ENCODE results near the gene DLGAP1.
A peak's percentile ranks its signal among the peaks of the same experiment; 100 is the strongest.

DLGAP1 gene

DNA sequence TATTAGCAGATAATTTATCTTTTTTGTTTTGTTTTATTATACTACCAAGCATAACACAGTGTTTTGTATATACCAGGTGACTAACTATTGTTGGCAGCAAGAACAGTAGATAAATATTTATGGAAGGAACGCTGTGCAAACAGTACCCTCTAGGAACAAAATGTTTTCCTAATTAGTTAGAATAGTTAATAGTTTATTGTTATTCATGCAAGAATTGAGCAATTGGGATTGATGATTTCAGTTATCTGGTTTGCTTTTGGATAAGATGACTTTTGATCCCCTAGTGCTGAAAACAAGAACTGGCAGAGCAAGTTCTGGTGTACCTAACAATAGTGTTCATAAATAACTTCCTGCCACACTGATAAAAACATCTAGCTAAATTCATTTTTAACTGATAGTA is 681.8 kb downstream of the DLGAP1 start:
- no peak for DNase-seq (ENCODE audit: low spot score)

DNA sequence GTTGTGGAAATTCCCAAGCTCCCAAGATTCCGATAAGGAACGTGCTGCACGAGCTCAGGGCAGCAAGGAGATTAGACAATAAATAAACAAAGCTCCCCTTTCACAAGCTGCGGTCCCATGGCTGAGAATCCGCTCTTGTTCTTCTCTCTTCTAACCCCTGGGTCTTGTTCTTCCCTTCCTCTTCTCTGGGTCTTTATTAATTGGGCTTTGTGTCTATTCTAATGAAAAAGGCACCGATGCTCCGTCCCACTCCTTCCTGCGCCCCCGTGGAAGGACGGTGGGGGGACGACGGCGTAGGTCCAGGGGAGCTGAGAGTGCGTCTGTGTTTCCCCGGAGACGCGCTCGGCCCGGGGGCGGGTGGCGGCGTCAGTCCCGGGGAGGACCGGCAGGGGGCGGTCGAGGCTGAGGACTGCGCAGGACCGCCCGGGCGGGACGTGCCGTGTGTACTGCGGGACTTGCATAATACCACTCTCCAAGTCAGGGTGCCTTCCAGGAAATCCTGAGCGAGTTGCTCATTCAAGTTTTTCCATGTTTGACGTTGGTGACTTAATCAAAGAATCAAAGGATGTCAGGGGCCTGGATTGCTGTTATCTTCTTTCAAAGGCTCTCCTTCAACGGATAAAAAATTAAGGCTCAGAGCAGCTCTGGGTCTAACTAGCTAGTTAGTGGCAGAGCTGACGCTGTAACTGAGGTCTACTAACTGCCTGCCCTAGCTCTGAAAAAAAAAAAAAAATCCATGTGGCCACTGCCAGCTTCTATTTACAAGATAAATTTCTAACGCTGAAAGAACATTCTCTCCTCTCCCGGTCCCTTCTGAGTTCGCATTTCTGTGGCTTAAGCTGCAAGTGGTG is 683.8 kb downstream of the DLGAP1 start:
- peak; percentile 84 for DNase-seq (ENCODE audit: low spot score)

GRCh38 chr18:3761266-3761665 is 693.8 kb downstream of the DLGAP1 start:
- DNase-seq (ENCODE audit: low spot score): no peak

DNA sequence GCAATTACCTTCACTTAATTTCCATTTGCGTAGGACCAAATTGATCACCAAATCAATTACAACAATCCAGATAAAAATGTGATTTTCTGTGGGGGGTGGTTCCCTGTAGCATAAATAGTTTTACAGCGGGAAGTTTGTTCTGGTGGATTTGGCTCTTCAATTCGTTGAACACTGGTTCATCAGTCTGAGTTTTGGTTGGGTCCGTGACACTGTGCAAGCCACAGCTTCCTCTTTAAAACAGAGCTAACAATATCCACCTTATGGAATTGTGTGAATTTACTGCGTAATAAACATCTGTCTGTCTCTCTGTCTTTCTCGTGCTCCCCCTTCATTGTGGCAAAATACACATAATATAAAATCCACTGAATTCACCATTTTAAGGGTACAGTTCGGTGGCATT is 694.4 kb downstream of the DLGAP1 start:
- no peak for DNase-seq (ENCODE audit: low spot score)

DNA sequence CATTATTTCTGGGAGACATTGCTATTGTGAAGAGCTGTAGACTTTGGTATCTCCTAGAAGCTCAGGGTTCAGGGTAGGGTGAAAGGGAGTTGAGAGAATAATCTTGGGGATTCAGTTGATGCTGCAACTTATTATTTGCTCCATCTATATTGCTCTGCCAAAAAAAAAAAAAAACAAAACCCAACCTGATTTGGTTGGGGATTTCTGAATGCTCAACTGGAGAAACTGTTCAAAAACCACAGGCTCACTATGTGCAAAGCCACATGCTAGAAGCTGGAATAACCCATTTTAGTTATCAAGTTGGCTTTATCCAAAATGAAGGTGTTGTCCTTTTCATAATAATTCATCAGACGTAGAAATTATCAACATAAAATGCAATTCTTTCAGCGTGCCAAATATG is 696.0 kb downstream of the DLGAP1 start:
- DNase-seq (ENCODE audit: low spot score): no peak

DNA sequence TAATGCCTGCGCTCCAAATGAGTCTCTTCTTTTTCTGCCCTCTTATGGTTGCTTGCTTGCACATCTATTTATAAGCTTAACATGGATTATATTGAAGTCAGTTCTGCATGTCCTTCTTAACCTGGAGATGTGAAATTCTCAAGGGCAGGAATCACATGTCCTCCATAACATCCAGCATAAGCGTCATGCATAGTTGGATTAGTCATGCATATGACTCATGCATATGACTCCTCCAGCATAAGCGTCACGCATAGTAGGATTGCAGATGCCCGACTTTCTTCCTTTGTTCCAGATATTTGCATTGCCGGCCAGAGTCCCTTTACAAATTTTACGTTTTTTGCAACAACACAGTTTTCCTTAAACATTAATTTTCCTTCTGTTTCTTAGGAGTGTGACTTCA is 696.6 kb downstream of the DLGAP1 start:
- DNase-seq (ENCODE audit: low spot score): no peak

DNA sequence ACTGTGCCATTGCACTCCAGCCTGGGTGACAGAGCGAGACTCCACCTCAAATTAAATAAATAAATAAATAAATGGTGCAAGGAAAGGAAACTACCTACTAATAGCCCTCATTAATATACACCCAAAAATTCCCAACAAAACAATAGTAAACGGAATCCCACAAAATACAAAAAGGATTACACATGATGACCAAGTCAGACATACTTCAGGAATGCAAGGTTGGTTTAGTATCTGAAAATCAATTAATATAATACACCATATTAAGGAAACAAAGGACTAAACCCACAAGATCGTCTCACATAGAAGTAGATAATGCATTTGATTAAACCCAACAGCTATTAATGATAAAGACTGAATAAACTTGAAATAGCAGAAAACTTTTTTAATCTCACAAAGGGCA is 697.7 kb downstream of the DLGAP1 start:
- DNase-seq (ENCODE audit: low spot score): no peak

- DNase-seq (ENCODE audit: low spot score): no peak
Measured at GRCh38 chr18:3753106-3753505, 702.0 kb downstream of the DLGAP1 start.

- no peak for DNase-seq (ENCODE audit: low spot score)
Measured at GRCh38 chr18:3748086-3748485, 707.0 kb downstream of the DLGAP1 start.

GRCh38 chr18:3747176-3747973 is 707.7 kb downstream of the DLGAP1 start:
- no peak for DNase-seq (ENCODE audit: low spot score)

- no peak for DNase-seq (ENCODE audit: low spot score)
Measured at GRCh38 chr18:3742541-3742940, 712.6 kb downstream of the DLGAP1 start.

- no peak for DNase-seq (ENCODE audit: low spot score)
Measured at GRCh38 chr18:3741333-3741732, 713.8 kb downstream of the DLGAP1 start.

DNA sequence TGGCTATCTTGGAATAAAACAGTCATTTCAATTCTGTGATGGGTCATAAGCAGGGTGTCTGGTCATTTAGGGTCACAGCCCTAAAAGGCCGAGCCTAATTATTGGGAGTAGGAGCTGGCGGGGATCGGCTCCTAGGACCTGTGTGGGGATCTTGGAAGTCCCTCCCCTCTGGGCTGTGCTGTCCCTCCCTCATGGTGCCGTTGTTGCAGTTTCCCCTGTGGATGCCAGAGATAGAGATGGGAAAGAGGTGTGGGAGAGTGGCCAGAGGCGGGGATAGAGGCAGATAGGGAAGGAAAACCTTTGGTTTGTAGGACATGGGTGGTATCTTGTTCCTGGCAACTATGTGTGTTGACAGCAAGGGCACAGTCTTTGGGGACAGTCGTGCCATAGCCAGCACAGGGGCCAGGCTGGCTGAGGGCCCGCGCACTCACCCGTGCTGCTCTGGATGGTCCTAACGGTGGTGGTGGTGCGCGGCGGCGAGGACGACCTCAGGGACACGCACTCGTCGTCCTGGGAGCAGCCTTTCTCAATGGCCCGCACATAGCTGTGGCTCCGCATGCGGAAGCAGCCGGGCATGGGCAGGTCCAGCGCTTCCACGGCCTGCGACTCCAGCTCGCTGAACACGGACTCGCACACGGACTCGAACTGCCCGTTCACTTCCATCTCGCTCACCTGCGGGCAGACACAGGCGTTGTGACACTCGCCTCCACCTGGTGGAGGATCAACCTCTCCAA is 726.2 kb downstream of the DLGAP1 start:
- no peak for DNase-seq (ENCODE audit: low spot score)

- no peak for DNase-seq (ENCODE audit: low spot score)
Measured at GRCh38 chr18:3727274-3727673, 727.8 kb downstream of the DLGAP1 start.

DNA sequence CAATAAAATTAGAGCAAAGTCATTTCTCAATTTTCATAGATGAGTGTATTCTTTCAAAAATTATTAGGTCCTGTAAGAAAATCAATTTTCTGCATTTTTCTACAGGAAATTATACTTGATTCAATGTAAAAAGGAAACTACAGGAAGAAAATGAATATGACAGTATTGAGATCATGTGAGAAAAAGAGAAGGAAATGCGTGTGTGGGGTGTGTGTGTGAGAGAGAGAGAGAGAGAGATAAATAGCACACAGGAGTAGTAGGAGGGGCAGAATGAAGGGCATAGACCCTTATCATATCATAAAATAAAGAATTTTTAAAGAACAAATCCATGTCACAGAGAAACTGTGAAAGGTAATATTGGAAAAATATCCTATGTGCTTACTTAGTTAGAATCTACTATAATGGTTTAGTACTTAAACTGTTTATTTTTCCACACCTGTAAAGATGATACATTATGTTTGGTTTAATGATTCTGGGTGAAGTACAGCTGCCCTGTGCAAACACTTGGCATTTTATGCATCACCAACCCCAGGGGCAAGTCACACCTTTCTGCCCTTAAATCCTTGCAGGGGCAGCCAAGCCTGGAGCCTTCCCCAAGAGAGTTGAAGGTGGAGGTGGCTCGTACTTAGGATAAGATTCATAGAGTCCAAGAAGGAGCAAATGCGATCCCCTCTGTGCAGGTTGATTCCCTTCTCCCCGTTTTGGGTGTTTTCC is 728.7 kb downstream of the DLGAP1 start:
- DNase-seq (ENCODE audit: low spot score): no peak

DNA sequence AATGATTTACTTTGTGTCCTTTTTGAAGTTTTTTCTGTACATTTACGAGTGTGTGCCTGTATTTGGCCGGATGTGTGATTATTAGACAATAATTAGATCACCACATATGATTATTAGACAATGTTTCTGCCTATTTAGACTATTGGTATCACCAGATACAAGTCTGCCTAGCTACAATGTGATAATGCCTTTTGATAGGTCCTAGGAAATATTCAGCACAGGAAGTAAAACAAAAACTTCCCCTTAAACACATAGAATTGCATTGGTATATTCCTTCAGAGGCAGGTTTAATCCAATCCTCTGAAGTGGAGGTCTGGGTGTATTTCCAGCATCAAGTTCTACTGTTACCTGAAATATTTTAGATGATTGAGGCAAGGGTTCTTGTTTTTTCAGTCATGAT is 730.0 kb downstream of the DLGAP1 start:
- DNase-seq (ENCODE audit: low spot score): no peak

DNA sequence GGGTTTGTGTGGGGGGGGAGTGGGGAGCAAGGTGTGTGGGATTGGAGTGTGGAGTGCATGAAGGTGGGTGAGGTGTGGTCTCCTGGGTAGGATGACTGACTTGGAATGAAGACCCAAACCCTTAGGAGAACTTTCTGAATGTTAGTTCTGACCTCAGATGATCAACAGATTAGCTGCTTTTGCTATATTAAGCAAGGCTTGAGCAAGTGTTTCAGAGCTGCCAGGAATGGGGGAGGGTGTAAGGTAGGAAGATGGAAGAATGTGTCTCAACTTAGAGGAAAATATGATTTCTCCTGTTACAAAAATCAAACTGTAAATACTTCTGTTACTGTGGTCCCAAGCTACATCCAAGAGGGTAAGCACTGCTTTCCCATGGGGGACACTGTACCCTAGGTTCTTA is 731.6 kb downstream of the DLGAP1 start:
- no peak for DNase-seq (ENCODE audit: low spot score)

DNA sequence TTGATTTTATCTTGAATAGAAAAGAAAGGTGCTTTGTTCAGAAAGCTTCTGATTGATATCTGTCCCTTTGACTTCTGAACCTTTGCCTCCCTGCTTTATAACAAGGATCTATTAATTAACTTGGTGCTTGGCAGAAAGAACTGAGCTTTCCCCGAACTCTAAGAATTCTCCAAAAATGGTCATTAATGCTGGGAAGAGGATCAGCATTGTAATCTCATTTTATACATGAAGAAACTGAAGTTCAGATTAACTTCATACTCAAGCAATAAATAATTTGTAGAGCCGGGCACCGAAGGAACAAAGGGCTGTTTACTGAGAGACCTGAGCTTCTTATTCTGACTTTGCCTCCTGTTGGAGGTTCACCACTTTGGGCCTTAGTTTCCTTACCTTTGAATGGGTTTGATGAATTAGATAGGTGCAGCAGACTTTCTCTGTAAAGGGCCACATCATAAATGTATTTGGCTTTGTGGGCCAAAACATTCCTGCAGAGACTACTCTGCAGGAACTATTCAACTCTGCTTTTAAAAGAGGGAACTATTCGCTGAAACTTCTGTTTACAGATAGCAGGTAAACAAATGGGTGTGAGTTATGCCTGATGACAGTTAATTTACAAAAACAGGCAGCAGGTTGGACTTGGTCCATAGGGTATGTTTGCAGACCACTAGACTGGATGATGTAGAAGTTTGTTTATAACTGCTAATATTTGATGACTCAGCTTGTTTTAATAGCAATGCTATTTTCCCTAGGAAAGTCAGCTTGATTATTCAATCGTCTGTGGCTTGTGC is 732.3 kb downstream of the DLGAP1 start:
- peak; percentile 50 for DNase-seq (ENCODE audit: low spot score)

DNA sequence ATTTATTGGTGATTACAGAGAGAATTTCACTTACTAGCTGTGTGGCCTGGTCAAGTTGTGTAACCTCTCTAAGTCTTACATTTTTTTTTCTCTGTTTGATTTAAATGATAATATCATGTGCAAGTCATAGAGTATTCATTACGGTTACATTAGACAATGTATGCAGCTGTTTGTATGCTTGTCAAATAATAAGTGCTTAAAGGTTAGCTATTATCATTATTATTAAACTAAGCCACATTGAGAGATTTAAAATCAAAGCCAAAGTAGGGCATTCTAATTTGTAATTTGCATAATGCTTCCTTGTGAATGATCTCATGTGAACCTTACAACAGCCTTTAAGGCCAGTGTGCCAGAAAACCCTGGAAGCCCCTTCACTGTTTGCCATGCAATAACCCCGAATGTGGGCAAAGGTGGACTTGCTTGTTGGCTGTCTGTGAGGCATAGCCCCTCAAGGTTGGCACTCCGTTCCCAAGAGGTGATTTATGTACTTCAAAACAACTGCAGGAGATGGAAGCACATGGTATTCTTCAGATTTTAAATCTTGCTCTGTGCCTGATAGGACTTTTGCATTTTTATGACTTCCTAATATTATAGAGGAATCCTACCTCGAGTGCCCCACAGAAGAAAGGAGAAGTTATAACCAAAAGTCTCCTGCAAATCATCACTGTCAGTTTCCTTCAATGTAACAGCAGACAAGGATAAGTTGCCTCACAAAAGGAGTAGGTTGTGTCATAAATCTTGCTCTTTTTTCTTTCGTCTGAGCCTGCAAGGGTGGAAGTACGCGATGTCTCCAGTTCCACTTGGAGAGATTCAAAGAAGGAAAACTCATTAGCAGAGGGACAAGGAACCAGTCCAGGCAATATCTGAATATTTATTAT is 733.1 kb downstream of the DLGAP1 start:
- DNase-seq (ENCODE audit: low spot score): no peak

Data from HuH-7 (cell line).